ENCODE results near the gene ADAT1. TPM values are rescaled to one million over a fixed set of nuclear protein-coding genes. Genes with fewer than 3 reads are reported as not detected.
A peak's percentile ranks its signal among the peaks of the same experiment; 100 is the strongest.

The ADAT1 gene
- total and polyA plus RNA-seq, 10 of the 15 experiments (the other 5 are each of a cell fraction or from before 2014, with no cell fraction given), result 26.2 to 77.4 (median 55.8) TPM

GRCh38 chr16:75647492-75648264 is 24.6 kb upstream of the ADAT1 start, which contains the start of the genes KARS1 and TERF2IP (continued):
- no peak for TF ChIP-seq KAT2A (conservative IDR thresholded peaks at IDR 0.05; ENCODE audit: control insufficient read depth, low read depth, low read length)
- TF ChIP-seq PBX3 (IDR thresholded peaks at IDR 0.05; ENCODE audit: insufficient replicate concordance, low read depth, low read length), result peak; percentile 42
- no peak for TF ChIP-seq USF2 (IDR thresholded peaks at IDR 0.05; ENCODE audit: borderline replicate concordance, low read depth, low read length)
- TF ChIP-seq SREBF1 (IDR thresholded peaks at IDR 0.05; ENCODE audit: low read length), result peak; percentile 13; the same call in 1 of the 2 replicates
- peak; percentile 46 for TF ChIP-seq BCL3 (IDR thresholded peaks at IDR 0.05; ENCODE audit: borderline replicate concordance, insufficient read depth, low read depth, low read length, poor library complexity, severe bottlenecking)
- peak; percentile 60 for TF ChIP-seq HDAC6 (IDR thresholded peaks at IDR 0.05; ENCODE audit: unreplicated experiment)
- TF ChIP-seq CBX3 (IDR thresholded peaks at IDR 0.05; ENCODE audit: borderline replicate concordance, low read depth), result no peak
- TF ChIP-seq POLR2A (IDR thresholded peaks at IDR 0.05; ENCODE audit: low read depth, low read length), result peak; percentile 98
- peak; percentile 66 for TF ChIP-seq MLLT1 (IDR thresholded peaks at IDR 0.05)
- TF ChIP-seq DPF2 (IDR thresholded peaks at IDR 0.05), result peak; percentile 68; the same call in 1 of the 2 replicates
- TF ChIP-seq NFYB (IDR thresholded peaks at IDR 0.05; ENCODE audit: insufficient read depth, low read depth, low read length), result no peak
- no peak for TF ChIP-seq ATF2 (IDR thresholded peaks at IDR 0.05; ENCODE audit: low read length)
- 0 out of 2 replicates have a peak, but pooled peaks have one; percentile 74 for TF ChIP-seq NBN (IDR thresholded peaks at IDR 0.05)
- TF ChIP-seq EP300 (IDR thresholded peaks at IDR 0.05; ENCODE audit: borderline replicate concordance in 1 of 2, control insufficient read depth in 1 of 2, low read depth in 2 of 2, low read length in 2 of 2), result no peak
- TF ChIP-seq ZBED1 (IDR thresholded peaks at IDR 0.05; ENCODE audit: borderline replicate concordance), result no peak; the same call in 1 of the 2 replicates
- TF ChIP-seq HSF1 (IDR thresholded peaks at IDR 0.05; ENCODE audit: low read depth, low read length), result no peak
- TF ChIP-seq IKZF1 (conservative IDR thresholded peaks at IDR 0.05), result peak; percentile 64; the same call in 1 of the 2 replicates
- TF ChIP-seq STAT3 (IDR thresholded peaks at IDR 0.05; ENCODE audit: low read depth, low read length), result no peak
- TF ChIP-seq SMARCA5 (IDR thresholded peaks at IDR 0.05), result peak; percentile 41; the same call in 1 of the 2 replicates
- TF ChIP-seq SMAD5 (IDR thresholded peaks at IDR 0.05; ENCODE audit: low read depth), result peak; percentile 91

Data from GM12878 (cell line).